GM12891 (cell line): Measurements from ENCODE around the gene RAI2.

Source experiments
- DNase-seq: peaks from one replicate; pipeline ENCODE4 v3.0.0; 2011; ENCODE audit warnings: low spot score; ENCODE audit not compliant: insufficient read length
- FAIRE-seq: peaks from 2 replicates; lab custom pipeline; 2011; peaks lifted over from hg19 to GRCh38; lab: Jason Lieb, UNC
- PAX5 ChIP-seq: IDR thresholded peaks from 2 replicates; pipeline ENCODE4 v1.6.1; 2011; ENCODE audit warnings: low read length, moderate library complexity, mild to moderate bottlenecking; ENCODE audit not compliant: insufficient read depth, severe bottlenecking
- POLR2A ChIP-seq: IDR thresholded peaks from 2 replicates; pipeline ENCODE4 v1.6.1; 2011; ENCODE audit warnings: low read depth, low read length, control low read depth
- POLR2AphosphoS5 ChIP-seq: IDR thresholded peaks from 2 replicates; pipeline ENCODE4 v1.6.1; 2011; ENCODE audit warnings: low read depth, low read length, control low read depth
- POU2F2 ChIP-seq: IDR thresholded peaks from 2 replicates; pipeline ENCODE4 v1.6.1; 2011; ENCODE audit warnings: low read depth, mild to moderate bottlenecking, control low read depth, low read length, moderate library complexity
- SPI1 ChIP-seq: IDR thresholded peaks from 2 replicates; pipeline ENCODE4 v1.6.1; 2011; ENCODE audit warnings: low read depth, low read length, control low read depth
- TAF1 ChIP-seq: IDR thresholded peaks from 2 replicates; pipeline ENCODE4 v1.6.1; 2011; ENCODE audit warnings: low read depth, low read length, control low read depth

Gene RAI2

DNA sequence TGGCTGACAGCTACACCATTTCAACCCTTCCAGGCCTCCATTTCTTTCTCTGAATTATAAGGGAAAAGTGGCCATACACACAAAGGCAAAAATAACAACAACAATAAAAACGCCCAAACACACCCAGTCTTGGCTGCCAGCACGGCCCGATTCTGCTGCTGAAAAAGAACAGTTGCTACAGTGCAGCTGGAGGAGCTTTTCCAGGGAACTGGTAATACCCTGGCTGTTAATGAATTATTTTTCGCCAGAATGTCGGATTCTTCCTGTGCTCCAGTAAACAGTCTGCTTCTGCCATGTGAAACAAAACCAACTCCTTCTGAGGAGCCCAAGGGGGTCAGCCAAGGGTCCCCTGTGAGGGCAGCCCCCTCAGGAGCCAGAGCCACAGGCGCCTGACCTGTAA is 6.6 kb downstream of the RAI2 start:
- no peak for TF ChIP-seq POLR2AphosphoS5
- no peak for TF ChIP-seq PAX5
- no peak for TF ChIP-seq POU2F2
- TF ChIP-seq POLR2A, result no peak
- TF ChIP-seq TAF1, result no peak
- no peak for TF ChIP-seq SPI1
- FAIRE-seq (no peak), DNase-seq (no peak)

DNA sequence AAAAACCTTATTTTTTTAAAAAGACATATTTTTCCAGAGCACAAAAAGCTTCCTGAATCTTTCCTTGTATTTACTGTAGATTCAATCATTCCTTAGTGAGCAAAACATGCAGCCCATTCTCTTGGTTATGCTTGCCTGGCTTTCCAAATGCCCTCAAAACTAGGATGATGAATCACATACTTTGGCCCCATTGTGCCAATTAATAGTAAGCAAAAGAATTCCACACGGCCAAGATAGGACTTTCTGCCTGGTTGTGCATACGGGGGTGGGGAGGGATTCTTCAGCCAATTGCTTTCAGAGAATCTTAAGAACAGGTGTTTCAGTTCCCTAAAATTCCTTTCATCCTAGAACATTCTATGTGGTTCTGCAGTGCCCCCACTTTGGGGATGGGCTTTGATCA is 7.0 kb downstream of the RAI2 start:
- no peak for TF ChIP-seq PAX5
- TF ChIP-seq POLR2AphosphoS5, result no peak
- TF ChIP-seq TAF1, result no peak
- no peak for TF ChIP-seq POLR2A
- TF ChIP-seq POU2F2, result no peak
- no peak for TF ChIP-seq SPI1
- DNase-seq (no peak), FAIRE-seq (no peak)

- no peak for TF ChIP-seq POU2F2
- TF ChIP-seq POLR2A, result no peak
- TF ChIP-seq POLR2AphosphoS5, result no peak
- TF ChIP-seq PAX5, result no peak
- no peak for TF ChIP-seq SPI1
- no peak for TF ChIP-seq TAF1
- DNase-seq (no peak), FAIRE-seq (no peak)
These were observed 9.2 kb downstream of the RAI2 start for GRCh38 chrX:17851874-17852273.

GRCh38 chrX:17848545-17849265 is 12.4 kb downstream of the RAI2 start:
- FAIRE-seq (no peak), DNase-seq (no peak)

DNA sequence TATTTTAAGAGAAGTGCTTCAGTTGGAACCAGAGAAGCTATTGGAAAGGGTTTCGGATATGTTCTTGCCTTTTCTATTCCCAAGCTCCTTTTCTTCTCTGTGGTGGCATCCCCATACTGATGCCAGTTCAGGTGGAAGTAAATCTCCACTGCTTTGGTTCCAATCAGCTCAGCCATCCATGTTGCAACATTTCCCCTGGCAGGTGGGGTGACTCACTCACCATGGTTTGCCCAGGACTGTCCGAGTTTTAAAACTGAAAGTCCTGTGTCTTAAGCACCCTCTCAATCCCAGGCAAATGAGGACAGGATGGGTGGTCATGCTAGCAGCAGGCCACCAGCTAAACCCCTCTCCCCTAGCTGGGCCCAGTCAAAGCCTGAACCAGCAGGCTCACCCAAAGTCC is 15.1 kb downstream of the RAI2 start:
- TF ChIP-seq PAX5 (no peak), SPI1 (no peak), POLR2A (no peak), TAF1 (no peak), POU2F2 (no peak), POLR2AphosphoS5 (no peak)
- FAIRE-seq (no peak), DNase-seq (no peak)

More at GRCh38 chrX:17848545-17849265, 12.4 kb downstream of the RAI2 start:
- TF ChIP-seq SPI1 (no peak), POLR2A (no peak), POU2F2 (no peak), TAF1 (no peak), POLR2AphosphoS5 (no peak), PAX5 (no peak)

- DNase-seq (no peak), FAIRE-seq (no peak)
- TF ChIP-seq POU2F2 (no peak), TAF1 (no peak), SPI1 (no peak), POLR2AphosphoS5 (no peak), PAX5 (no peak), POLR2A (no peak)
These were observed 16.9 kb downstream of the RAI2 start for GRCh38 chrX:17844236-17844635.

DNA sequence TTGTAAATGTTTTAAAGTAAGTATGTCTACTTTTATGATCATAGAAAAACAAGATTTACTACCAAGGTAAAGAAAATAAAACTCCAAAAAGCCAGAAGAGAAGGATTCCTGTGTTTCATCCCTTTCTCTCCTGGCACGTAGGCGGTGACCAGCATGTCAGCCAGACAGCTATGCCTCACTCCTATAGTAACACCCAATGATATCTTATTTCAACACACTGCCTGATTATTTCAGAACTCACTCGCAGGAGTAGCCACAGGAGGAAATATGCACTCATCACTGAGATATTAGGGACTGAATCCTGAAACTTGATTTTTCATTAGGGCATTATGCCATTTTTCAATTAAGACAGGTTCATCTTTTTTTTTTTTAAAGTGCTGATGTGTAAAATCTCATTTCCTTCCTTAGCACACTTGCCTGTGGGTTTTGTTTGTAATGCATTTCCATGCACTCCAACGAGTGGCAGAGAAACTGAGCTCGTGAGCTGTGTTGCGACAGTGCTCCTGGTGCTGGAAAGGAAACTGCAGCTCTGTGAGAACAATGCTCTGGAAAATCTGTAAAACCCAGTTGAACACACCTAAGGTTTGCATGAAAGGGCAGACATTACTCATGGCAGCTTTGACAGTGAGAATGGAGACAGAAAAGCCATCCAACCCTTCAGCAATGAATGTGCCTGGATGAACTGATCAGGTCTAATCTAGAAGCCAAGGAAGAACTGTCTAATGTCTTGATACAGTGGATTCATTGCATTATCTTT is 18.2 kb downstream of the RAI2 start:
- TF ChIP-seq PAX5, result no peak
- TF ChIP-seq POU2F2, result no peak
- TF ChIP-seq TAF1, result no peak
- TF ChIP-seq POLR2A, result no peak
- TF ChIP-seq POLR2AphosphoS5, result no peak
- DNase-seq, result no peak
- FAIRE-seq, result no peak

DNA sequence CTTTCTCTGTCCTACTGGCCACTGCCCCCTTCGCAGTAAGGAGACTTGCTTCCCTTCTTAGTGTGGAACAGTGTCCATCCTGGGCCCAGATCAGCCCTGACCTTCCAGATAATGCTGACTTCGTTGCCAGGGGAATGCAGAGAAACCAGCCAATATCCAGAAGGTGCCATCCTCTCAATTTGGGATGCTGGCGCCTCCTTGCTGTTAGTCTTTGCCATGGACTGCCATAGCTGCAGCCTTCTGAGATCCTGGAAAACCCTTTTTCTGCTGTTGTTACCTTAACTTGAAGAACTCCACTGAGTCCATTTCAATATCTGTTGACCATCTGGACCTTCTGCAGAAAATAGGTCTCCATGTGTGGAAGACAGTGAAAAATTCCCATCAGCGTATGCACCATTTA is 21.8 kb downstream of the RAI2 start:
- DNase-seq (no peak), FAIRE-seq (no peak)
- TF ChIP-seq POLR2AphosphoS5 (no peak), TAF1 (no peak), PAX5 (no peak), SPI1 (no peak), POU2F2 (no peak), POLR2A (no peak)

- no peak for FAIRE-seq
- TF ChIP-seq POU2F2 (no peak), PAX5 (no peak), SPI1 (no peak), POLR2AphosphoS5 (no peak), TAF1 (no peak), POLR2A (no peak)
- DNase-seq, result no peak
These were observed 24.3 kb downstream of the RAI2 start for GRCh38 chrX:17836830-17837229.
